Heart right ventricle (tissue), 16 donors: ENCODE measurements around the gene TOX2. TPM values are rescaled to one million over a fixed set of nuclear protein-coding genes. Genes with fewer than 3 reads are reported as not detected.

Source experiments
- ATAC-seq, 8 donors: fragments of 200-7000 bp; cut with Tn5 transposase; one replicate each; pipeline ENCODE4 v1.9.1; 2020; ENCODE audit warnings: mild to moderate bottlenecking in 8 of 8, moderate library complexity in 8 of 8, moderate number of reproducible peaks in 1 of 8
- DNase-seq, 2 donors: peaks; one replicate each; pipeline ENCODE4 v3.0.0-alpha.2; 2020
- H3K27ac ChIP-seq, 10 donors: fragments of 200-600 bp; sonication (generic) in 2 of 10; one replicate each; pipeline versions ENCODE4 v1.5.0 to v1.8.0; 2020 to 2022; ENCODE audit warnings: mild to moderate bottlenecking in 3 of 10
- H3K27me3 ChIP-seq, 7 donors: fragments of 200-600 bp; one replicate each; pipeline ENCODE4 v1.8.0; 2021 to 2022; ENCODE audit warnings: mild to moderate bottlenecking in 2 of 7
- H3K36me3 ChIP-seq, 9 donors: fragments of 200-600 bp; sonication (generic) in 1 of 9; one replicate each; pipeline versions ENCODE4 v1.5.0 to v1.8.0; 2020 to 2022; ENCODE audit warnings: mild to moderate bottlenecking in 2 of 9
- H3K4me1 ChIP-seq, 9 donors: fragments of 200-600 bp; sonication (generic) in 1 of 9; one replicate each; pipeline versions ENCODE4 v1.5.0 to v1.8.0; 2020 to 2022; ENCODE audit warnings: mild to moderate bottlenecking in 4 of 9
- H3K4me3 ChIP-seq, 10 donors: fragments of 200-600 bp; sonication (generic) in 2 of 10; one replicate each; pipeline versions ENCODE4 v1.5.0 to v1.8.0; 2020 to 2022; ENCODE audit warnings: mild to moderate bottlenecking in 7 of 10, moderate library complexity in 2 of 10
- H3K9me3 ChIP-seq, 11 donors: fragments of 200-600 bp in 10 of 11; sonication (generic) in 2 of 11; one replicate each; pipeline versions ENCODE4 v1.5.0 to v1.8.0; 2013 to 2022; ENCODE audit warnings: mild to moderate bottlenecking in 2 of 11, control low read depth in 1 of 11, moderate library complexity in 1 of 11
- WGBS, 2 donors: extraction: QIAGEN DNeasy Blood & Tissue Kit; methylation state at CpG; one replicate each; pipeline ENCODE4 v1.1.7; 2013; ENCODE audit warnings: inconsistent platforms in 1 of 2; 5-methylcytosine and 5-hydroxymethylcytosine counted together
- intact Hi-C, 10 donors: fragments of 100-400 bp; cut with DNase I; formaldehyde crosslinking; loops; one replicate each; pipeline versions ENCODE4 v1.11.1 to v1.14.2; 2022
- polyA plus RNA-seq, 2 donors: library from polyadenylated mRNA; stranded (reverse); fragments of 200-250 nt; gene quantifications; one replicate each; pipeline ENCODE4 v1.2.3, GENCODE V29; 2013
- total RNA-seq, 10 donors: library from RNA; stranded (reverse); fragmentation: NEBNext Ultra II Directional in 3 of 10; extraction: Animal tissue kit (Norgen Biotek cat#: 25700) in 3 of 10; gene quantifications; one replicate each; pipeline versions ENCODE4 v1.2.1 to v1.2.4, GENCODE V29; 2021 to 2023
- TF ChIP-seq, protein P1 (sequence below), 9 donors: fragments of 200-600 bp; sonication (generic) in 2 of 9; IDR thresholded peaks; one replicate each; pipeline versions ENCODE4 v1.5.0 to v1.8.0; 2021 to 2022; ENCODE audit warnings: antibody characterized with exemption in 9 of 9, mild to moderate bottlenecking in 5 of 9, moderate library complexity in 1 of 9
- donor health status: Arrhythmogenic right ventricular cardiomyopathy.
- donor health status: ischemic (EF 13 %, LVEDD 7.1; RV severe dilation, severe dysfunction).
- donor health status: healthy with polysubstance abuse.
- donor health status: DM: no; HTN: yes; CAD: no.
- donor health status: DM: no; HTN: no; CAD: no.
- donor health status: ischemic (EF 25% LVEDD 6.9; RV normal size, moderate dysfunction).
- donor health status: ischemic (EF 25% LVEDD 5.7; RV mildly dilated, moderate dysfunction).
- donor health status: healthy.
- donor health status: DM: yes; HTN: yes; CAD: no.
- donor health status: Ischemic cardiomyopathy.
- donor health status: ischemic (EF 35%, LVEDD 5.7; RV mildly dilated, moderate dysfunction).
- donor health status: nonischemic (EF 11% LVEDD 7.7; RV severe dilation, severe dysfunction).
- donor health status: DM: yes; HTN: yes; CAD: no.
- donor health status: PGD.
- donor health status: ischemic (EF 29% LVEDD 5.4; RV normal size, mild dysfunction).
- donor health status: nonischemic (EF 23%, LVEDD 6.1; RV moderate dilation, normal function).

TOX2 gene
- total and polyA plus RNA-seq, 12 donors: 0.25 to 2.0 (median 1.1) TPM

DNA sequence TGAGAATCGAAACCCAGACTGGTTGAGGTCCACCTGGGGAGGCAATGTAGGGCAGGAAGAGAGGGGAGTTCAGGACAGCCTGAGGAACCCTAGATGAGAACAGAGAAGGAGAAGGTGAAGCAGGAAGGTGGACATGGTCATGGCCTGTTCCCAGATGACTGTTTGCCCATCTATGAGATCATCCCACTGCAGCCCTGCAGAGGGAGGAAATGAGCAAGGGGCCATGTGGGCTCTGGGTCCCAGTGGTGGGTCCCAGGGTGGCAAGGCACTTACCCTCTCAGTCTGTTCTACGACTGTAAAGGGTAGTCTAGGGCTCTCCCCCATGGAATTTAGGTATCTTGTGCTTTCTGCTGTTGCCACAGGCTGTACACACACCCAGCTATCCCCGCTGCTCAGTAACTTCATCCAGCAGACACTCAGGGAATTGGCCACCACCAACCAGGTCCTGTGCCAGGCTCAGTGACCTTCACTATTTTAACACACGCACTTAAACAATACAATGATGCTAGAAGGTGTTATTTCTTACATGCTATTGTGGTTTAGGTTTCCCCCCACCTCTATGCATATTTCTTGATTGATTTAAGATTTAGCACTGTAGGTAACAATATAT lies 89.8 kb downstream of the TOX2 start:
- H3K27ac ChIP-seq: no peak overlapping the region
- DNase-seq (no peak), ATAC-seq (peak; percentile 16 to 90 (median 76))
- no peaks in the 10 kb centered on the region for H3K36me3 ChIP-seq
- TF ChIP-seq, protein P1, sequence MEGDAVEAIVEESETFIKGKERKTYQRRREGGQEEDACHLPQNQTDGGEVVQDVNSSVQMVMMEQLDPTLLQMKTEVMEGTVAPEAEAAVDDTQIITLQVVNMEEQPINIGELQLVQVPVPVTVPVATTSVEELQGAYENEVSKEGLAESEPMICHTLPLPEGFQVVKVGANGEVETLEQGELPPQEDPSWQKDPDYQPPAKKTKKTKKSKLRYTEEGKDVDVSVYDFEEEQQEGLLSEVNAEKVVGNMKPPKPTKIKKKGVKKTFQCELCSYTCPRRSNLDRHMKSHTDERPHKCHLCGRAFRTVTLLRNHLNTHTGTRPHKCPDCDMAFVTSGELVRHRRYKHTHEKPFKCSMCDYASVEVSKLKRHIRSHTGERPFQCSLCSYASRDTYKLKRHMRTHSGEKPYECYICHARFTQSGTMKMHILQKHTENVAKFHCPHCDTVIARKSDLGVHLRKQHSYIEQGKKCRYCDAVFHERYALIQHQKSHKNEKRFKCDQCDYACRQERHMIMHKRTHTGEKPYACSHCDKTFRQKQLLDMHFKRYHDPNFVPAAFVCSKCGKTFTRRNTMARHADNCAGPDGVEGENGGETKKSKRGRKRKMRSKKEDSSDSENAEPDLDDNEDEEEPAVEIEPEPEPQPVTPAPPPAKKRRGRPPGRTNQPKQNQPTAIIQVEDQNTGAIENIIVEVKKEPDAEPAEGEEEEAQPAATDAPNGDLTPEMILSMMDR (IDR thresholded peaks at IDR 0.05): no peak
- intact Hi-C loops: loop anchor here in 1 of 10 donors (10.0 kb wide), 2 partner anchors 160 to 240 kb away; no protein-coding TSS in a partner anchor
- no peaks in the 10 kb centered on the region for H3K9me3 ChIP-seq
- H3K4me1 ChIP-seq: peaks cover 0 to 4% (median 0%) of the 10 kb centered on the region in 9 donors
- no peaks in the 10 kb centered on the region for H3K27me3 ChIP-seq
- 66 to 70% methylated on average over 4 of the region's 4 CpGs for WGBS, 2 donors
- H3K4me3 ChIP-seq: no peak overlapping the region

DNA sequence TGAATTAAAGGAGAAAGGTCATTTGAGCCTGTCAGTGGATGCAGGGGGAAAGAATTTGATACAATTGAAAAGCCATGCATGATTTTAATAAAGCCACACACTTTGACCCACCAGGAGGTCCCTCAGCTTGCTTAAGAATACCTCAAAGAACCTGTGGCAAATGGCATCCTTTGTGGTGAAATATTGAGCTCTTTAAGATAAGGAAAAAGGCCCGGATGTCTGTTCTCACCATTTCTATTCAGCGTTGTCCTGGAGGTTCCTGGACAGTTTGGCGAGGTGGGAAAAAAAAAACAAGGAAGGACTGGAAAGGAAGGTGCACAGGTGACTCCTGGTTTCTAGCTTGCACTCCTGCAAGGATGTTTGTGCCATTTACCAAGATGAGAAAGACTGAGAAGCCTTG lies 91.0 kb downstream of the TOX2 start:
- Histone ChIP-seq H3K9me3 (no peaks in the 10 kb centered on the region), H3K36me3 (no peaks in the 10 kb centered on the region), H3K27ac (no peak overlapping the region), H3K27me3 (peaks cover 0 to 3% (median 0%) of the 10 kb centered on the region in 7 donors), H3K4me1 (peaks cover 0 to 9% (median 4%) of the 10 kb centered on the region in 9 donors), H3K4me3 (no peak overlapping the region)
- intact Hi-C loops: loop anchor here in 1 of 10 donors (10.0 kb wide), 2 partner anchors 161 to 241 kb away; no protein-coding TSS in a partner anchor
- no peak for ATAC-seq
- 76 to 81% methylated on average over 3 of the region's 3 CpGs for WGBS, 2 donors
- TF ChIP-seq, protein P1 (IDR thresholded peaks at IDR 0.05): no peak
- DNase-seq: no peak

DNA sequence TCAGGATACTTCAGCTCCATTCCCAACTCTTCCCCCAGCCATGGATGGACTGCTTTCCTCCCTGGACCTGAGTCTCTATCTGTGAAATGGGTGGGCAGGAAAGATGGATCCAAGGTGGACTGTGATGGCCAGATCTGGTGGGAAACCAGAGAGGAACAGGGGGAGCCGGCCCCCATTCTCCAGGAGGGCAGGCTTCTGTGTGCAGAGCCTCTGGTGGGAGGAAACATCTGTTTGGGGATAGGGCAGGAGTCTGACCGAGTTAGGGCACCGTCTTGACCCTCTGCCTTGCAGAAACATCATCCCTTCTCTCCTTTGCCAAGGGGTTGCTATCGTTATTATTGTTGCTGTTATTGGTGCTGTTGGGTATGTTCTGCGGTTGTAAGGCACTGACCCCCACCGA lies 91.5 kb downstream of the TOX2 start:
- intact Hi-C loops: loop anchor here in 1 of 10 donors (10.0 kb wide), 2 partner anchors 161 to 241 kb away; no protein-coding TSS in a partner anchor
- ATAC-seq: no peak
- Histone ChIP-seq H3K4me3 (no peak overlapping the region), H3K27ac (no peak overlapping the region), H3K27me3 (peaks cover 0 to 4% (median 0%) of the 10 kb centered on the region in 7 donors), H3K4me1 (peaks cover 0 to 9% (median 4%) of the 10 kb centered on the region in 9 donors), H3K36me3 (no peaks in the 10 kb centered on the region), H3K9me3 (no peaks in the 10 kb centered on the region)
- WGBS, 2 donors: 86 to 89% methylated on average over 6 of the region's 6 CpGs
- TF ChIP-seq, protein P1 (IDR thresholded peaks at IDR 0.05): no peak
- DNase-seq: no peak

DNA sequence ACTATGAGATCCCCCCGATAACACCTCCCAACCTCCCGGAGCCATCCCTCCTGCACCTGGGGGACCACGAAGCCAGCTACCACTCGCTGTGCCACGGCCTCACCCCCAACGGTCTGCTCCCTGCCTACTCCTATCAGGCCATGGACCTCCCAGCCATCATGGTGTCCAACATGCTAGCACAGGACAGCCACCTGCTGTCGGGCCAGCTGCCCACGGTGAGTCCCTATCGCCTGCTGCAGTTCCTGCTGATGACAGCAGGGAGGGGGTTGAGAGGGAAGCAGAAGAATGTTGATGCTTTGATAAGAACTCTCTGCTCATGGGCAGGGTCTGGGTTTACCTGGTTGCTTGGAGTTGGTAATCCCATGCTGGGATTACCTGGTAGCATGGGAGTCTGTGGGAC lies 91.9 kb downstream of the TOX2 start:
- Histone ChIP-seq H3K4me1 (peaks cover 0 to 9% (median 4%) of the 10 kb centered on the region in 9 donors), H3K27ac (no peak overlapping the region), H3K27me3 (peaks cover 0 to 8% (median 0%) of the 10 kb centered on the region in 7 donors), H3K4me3 (no peak overlapping the region), H3K9me3 (no peaks in the 10 kb centered on the region), H3K36me3 (no peaks in the 10 kb centered on the region)
- TF ChIP-seq, protein P1 (IDR thresholded peaks at IDR 0.05): no peak
- ATAC-seq: no peak
- 68 to 73% methylated on average over 9 of the region's 9 CpGs for WGBS, 2 donors
- no peak for DNase-seq
- intact Hi-C loops: loop anchor here in 1 of 10 donors (10.0 kb wide), 2 partner anchors 162 to 242 kb away; no protein-coding TSS in a partner anchor
